AG10803 (cell line): ENCODE measurements around the gene KLRC1.
A peak's percentile ranks its signal among the peaks of the same experiment; 100 is the strongest.
"Not testable (repeated sequence)": the region's sequence is repeated elsewhere in the genome, so short reads cannot be mapped to it uniquely, and the experiment has no call there.

Experiments
- DNase-seq: peaks from one replicate; pipeline ENCODE4 v3.0.0; 2010; ENCODE audit warnings: low read depth
- H3K4me3 ChIP-seq: 2 replicates; pipeline ENCODE4 v1.5.1; 2011; ENCODE audit warnings: mild to moderate bottlenecking, low read length, control low read depth
- CTCF ChIP-seq: conservative IDR thresholded peaks from 2 replicates; pipeline ENCODE4 v1.5.1; 2011; ENCODE audit warnings: mild to moderate bottlenecking, low read length, control low read depth, inconsistent platforms

Gene KLRC1

GRCh38 chr12:10466311-10466710 lies 13.1 kb upstream of the KLRC1 start:
- H3K4me3 ChIP-seq: no peak overlapping the region
- no peak for TF ChIP-seq CTCF
- DNase-seq: no peak

GRCh38 chr12:10457760-10458159 lies 4.6 kb upstream of the KLRC1 start:
- TF ChIP-seq CTCF: no peak
- DNase-seq: no peak
- H3K4me3 ChIP-seq: no peak overlapping the region

- no peak overlapping the region for H3K4me3 ChIP-seq
- DNase-seq: no peak
- TF ChIP-seq CTCF: no peak
These were observed 3.7 kb upstream of the KLRC1 start for GRCh38 chr12:10456856-10457255.

- no peak for TF ChIP-seq CTCF
- no peak overlapping the region for H3K4me3 ChIP-seq
- DNase-seq: no peak
These were observed 2.6 kb upstream of the KLRC1 start for GRCh38 chr12:10455766-10456165.

GRCh38 chr12:10454531-10454930 lies 1.4 kb upstream of the KLRC1 start:
- TF ChIP-seq CTCF: no peak

GRCh38 chr12:10448236-10448635 lies 4.9 kb downstream of the KLRC1 start:
- no peak for DNase-seq
- TF ChIP-seq CTCF: no peak
- no peak overlapping the region for H3K4me3 ChIP-seq

More at GRCh38 chr12:10454531-10454930, 1.4 kb upstream of the KLRC1 start:
- DNase-seq: no peak
- H3K4me3 ChIP-seq: no peak overlapping the region

- not testable (repeated sequence) for DNase-seq, H3K4me3 ChIP-seq
These were observed 7.1 kb downstream of the KLRC1 start for GRCh38 chr12:10446052-10446451.

- DNase-seq, H3K4me3 ChIP-seq: not testable (repeated sequence)
These were observed 12.0 kb downstream of the KLRC1 start for GRCh38 chr12:10441144-10441543.

- not testable (repeated sequence) for DNase-seq, H3K4me3 ChIP-seq
These were observed 13.4 kb downstream of the KLRC1 start for GRCh38 chr12:10439608-10440274.

- H3K4me3 ChIP-seq: not testable (repeated sequence)
These were observed 15.6 kb downstream of the KLRC1 start for GRCh38 chr12:10437601-10438000.

GRCh38 chr12:10435816-10436215 lies 17.4 kb downstream of the KLRC1 start, which contains the start of gene KLRC2:
Gene KLRC2 (minus strand): TSS chr12:10436010. CDS start chr12:10435986, 24 bp downstream.
- peak; percentile 5 for DNase-seq
- H3K4me3 ChIP-seq: not testable (repeated sequence)

More at GRCh38 chr12:10437601-10438000, 15.6 kb downstream of the KLRC1 start:
- DNase-seq: not testable (repeated sequence)

- H3K4me3 ChIP-seq: not testable (repeated sequence)
- peak; percentile 7 for DNase-seq
These were observed 22.6 kb downstream of the KLRC1 start for GRCh38 chr12:10430623-10431022.
